ENCODE data around the gene ALDH5A1. TPM values are rescaled to one million over a fixed set of nuclear protein-coding genes. Genes with fewer than 3 reads are reported as not detected.

Gene ALDH5A1
- total RNA-seq, 4 donors from 2014 or later, result 7.8 to 12.0 (median 11.5) TPM

DNA sequence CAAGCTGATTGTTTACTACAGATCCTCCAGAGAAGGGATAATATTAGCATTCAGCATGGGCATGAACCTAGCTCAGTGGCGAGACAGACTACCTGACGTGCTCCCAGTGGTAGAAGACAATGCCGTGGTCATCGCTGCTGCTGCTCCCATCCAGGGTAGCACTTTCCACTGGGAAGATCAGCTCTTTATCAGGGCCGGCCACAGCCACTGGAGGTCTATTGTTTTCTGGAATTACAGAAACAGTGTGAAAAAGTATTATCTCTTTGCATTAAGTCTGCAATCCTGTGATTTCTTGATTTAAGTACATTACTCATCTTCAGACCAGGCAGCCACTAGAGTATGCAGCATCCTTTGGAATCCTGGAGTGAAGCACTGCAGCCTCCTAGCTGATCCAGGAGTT, 75.0 kb downstream of the ALDH5A1 start:
- WGBS, 2 donors, result 93 to 97% methylated on average over 5 of the region's 5 CpGs
- no peak overlapping the region for H3K27ac ChIP-seq
- no peaks in the 10 kb centered on the region for H3K27me3 ChIP-seq
- H3K4me3 ChIP-seq, result no peak overlapping the region
- no peaks in the 10 kb centered on the region for H3K9me3 ChIP-seq
- no peak for DNase-seq (ENCODE audit: low spot score in 2 of 2)
- H3K36me3 ChIP-seq, result no peaks in the 10 kb centered on the region
- TF ChIP-seq POLR2A (IDR thresholded peaks at IDR 0.05) (no peak), CTCF (IDR thresholded peaks at IDR 0.05) (no peak), EP300 (IDR thresholded peaks at IDR 0.05) (no peak)
- no peaks in the 10 kb centered on the region for H3K4me1 ChIP-seq

GRCh38 chr6:24571361-24571760, 76.6 kb downstream of the ALDH5A1 start:
- WGBS, 2 donors, result 79 to 83% methylated on average over 6 of the region's 6 CpGs
- TF ChIP-seq EP300 (IDR thresholded peaks at IDR 0.05) (no peak), CTCF (IDR thresholded peaks at IDR 0.05) (no peak), POLR2A (IDR thresholded peaks at IDR 0.05) (no peak)
- no peaks in the 10 kb centered on the region for H3K36me3 ChIP-seq
- H3K4me1 ChIP-seq, result no peaks in the 10 kb centered on the region
- no peaks in the 10 kb centered on the region for H3K9me3 ChIP-seq
- H3K4me3 ChIP-seq, result no peak overlapping the region
- DNase-seq (ENCODE audit: low spot score in 2 of 2), result no peak
- H3K27ac ChIP-seq, result no peak overlapping the region
- H3K27me3 ChIP-seq, result no peaks in the 10 kb centered on the region

GRCh38 chr6:24574809-24575208, 80.0 kb downstream of the ALDH5A1 start:
- H3K4me3 ChIP-seq, result no peak overlapping the region
- 39 to 56% methylated on average over 4 of the region's 4 CpGs for WGBS, 2 donors
- no peaks in the 10 kb centered on the region for H3K4me1 ChIP-seq
- no peak overlapping the region for H3K27ac ChIP-seq
- H3K9me3 ChIP-seq, result no peaks in the 10 kb centered on the region
- no peak for DNase-seq (ENCODE audit: low spot score in 2 of 2)
- TF ChIP-seq CTCF (IDR thresholded peaks at IDR 0.05), result no peak
- TF ChIP-seq POLR2A (IDR thresholded peaks at IDR 0.05), result no peak
- TF ChIP-seq EP300 (IDR thresholded peaks at IDR 0.05), result no peak
- no peaks in the 10 kb centered on the region for H3K27me3 ChIP-seq
- H3K36me3 ChIP-seq, result no peaks in the 10 kb centered on the region

GRCh38 chr6:24576447-24576846, 81.7 kb downstream of the ALDH5A1 start:
- Histone ChIP-seq H3K36me3 (no peaks in the 10 kb centered on the region), H3K9me3 (no peaks in the 10 kb centered on the region), H3K4me1 (no peaks in the 10 kb centered on the region), H3K27ac (no peak overlapping the region), H3K27me3 (no peaks in the 10 kb centered on the region), H3K4me3 (no peak overlapping the region)
- WGBS, 2 donors, result 91 to 94% methylated on average over 6 of the region's 6 CpGs
- DNase-seq (ENCODE audit: low spot score in 2 of 2), result no peak
- TF ChIP-seq POLR2A (IDR thresholded peaks at IDR 0.05) (no peak), EP300 (IDR thresholded peaks at IDR 0.05) (no peak), CTCF (IDR thresholded peaks at IDR 0.05) (no peak)

- H3K4me3 ChIP-seq, result no peak overlapping the region
- DNase-seq (ENCODE audit: low spot score in 2 of 2), result peak; percentile 63 to 91
Measured at GRCh38 chr6:24581084-24581669, 86.4 kb downstream of the ALDH5A1 start.

More at GRCh38 chr6:24581084-24581669, 86.4 kb downstream of the ALDH5A1 start:
- no peaks in the 10 kb centered on the region for H3K27me3 ChIP-seq
- H3K4me1 ChIP-seq, result peaks cover 0 to 11% (median 2%) of the 10 kb centered on the region in 4 donors
- H3K9me3 ChIP-seq, result no peaks in the 10 kb centered on the region
- TF ChIP-seq CTCF (IDR thresholded peaks at IDR 0.05) (peak; percentile 63 to 77 (median 70)), POLR2A (IDR thresholded peaks at IDR 0.05) (no peak)
- WGBS, 2 donors, result 53 to 60% methylated on average over 7 of the region's 7 CpGs
- no peaks in the 10 kb centered on the region for H3K36me3 ChIP-seq
- H3K27ac ChIP-seq, result no peak overlapping the region

Measured in tibial nerve (tissue), 4 donors.